ENCODE data around the gene CPA1.

Gene CPA1

GRCh38 chr7:130413201-130413600, 32.9 kb downstream of the CPA1 start:
- DNase-seq (no peak), ATAC-seq (ENCODE audit: insufficient read depth, low read depth) (no peak)
- peaks cover 36% of the 10 kb centered on the region for H3K4me1 ChIP-seq (ENCODE audit: insufficient read depth, low read length)
- H3K9ac ChIP-seq (ENCODE audit: low read depth, low read length): no peak overlapping the region
- no peak overlapping the region for H3K27ac ChIP-seq (ENCODE audit: low read length)
- no peak overlapping the region for H2AFZ ChIP-seq (ENCODE audit: low read depth, low read length)
- no peaks in the 10 kb centered on the region for H4K20me1 ChIP-seq (ENCODE audit: insufficient read depth, low read length)
- peaks cover 3% of the 10 kb centered on the region; the same call in 1 of the 2 replicates for H3K36me3 ChIP-seq (ENCODE audit: insufficient read depth, low read length)
- H3K4me2 ChIP-seq (ENCODE audit: insufficient read depth, low read length): no peak overlapping the region
- H3K79me2 ChIP-seq (ENCODE audit: insufficient read depth, low read length): no peaks in the 10 kb centered on the region
- H3K4me3 ChIP-seq (ENCODE audit: low read depth in 1 of 2, low read length in 2 of 2): no peak overlapping the region
- H3K9me3 ChIP-seq (ENCODE audit: insufficient read depth, low read length, severe bottlenecking): no peaks in the 10 kb centered on the region
- TF ChIP-seq CTCF (IDR thresholded peaks at IDR 0.05; ENCODE audit: borderline replicate concordance, extremely low read depth, low read length, poor library complexity, severe bottlenecking): no peak
- TF ChIP-seq EZH2 (IDR thresholded peaks at IDR 0.05; ENCODE audit: borderline replicate concordance, low read depth, low read length, severe bottlenecking): no peak
- no peaks in the 10 kb centered on the region for H3K27me3 ChIP-seq (ENCODE audit: insufficient read depth, low read length, poor library complexity)

GRCh38 chr7:130415006-130415405, 34.7 kb downstream of the CPA1 start:
- no peaks in the 10 kb centered on the region for H4K20me1 ChIP-seq (ENCODE audit: insufficient read depth, low read length)
- ATAC-seq (ENCODE audit: insufficient read depth, low read depth): peak; percentile 52; the same call in 2 of the 3 replicates
- H3K9me3 ChIP-seq (ENCODE audit: insufficient read depth, low read length, severe bottlenecking): no peaks in the 10 kb centered on the region

GRCh38 chr7:130417213-130417612, 36.9 kb downstream of the CPA1 start:
- no peaks in the 10 kb centered on the region for H3K27me3 ChIP-seq (ENCODE audit: insufficient read depth, low read length, poor library complexity)
- no peaks in the 10 kb centered on the region; the same call in 1 of the 2 replicates for H3K36me3 ChIP-seq (ENCODE audit: insufficient read depth, low read length)
- peak overlapping the region; percentile 35 for H2AFZ ChIP-seq (ENCODE audit: low read depth, low read length)
- H3K27ac ChIP-seq (ENCODE audit: low read length): peak overlapping the region; percentile 66
- TF ChIP-seq CTCF (IDR thresholded peaks at IDR 0.05; ENCODE audit: borderline replicate concordance, extremely low read depth, low read length, poor library complexity, severe bottlenecking): no peak
- no peak for TF ChIP-seq EZH2 (IDR thresholded peaks at IDR 0.05; ENCODE audit: borderline replicate concordance, low read depth, low read length, severe bottlenecking)
- no peaks in the 10 kb centered on the region for H3K79me2 ChIP-seq (ENCODE audit: insufficient read depth, low read length)
- H3K4me2 ChIP-seq (ENCODE audit: insufficient read depth, low read length): peak overlapping the region; percentile 45
- ATAC-seq (ENCODE audit: insufficient read depth, low read depth) (peak; percentile 87), DNase-seq (peak; percentile 57)
- no peak overlapping the region for H3K4me3 ChIP-seq (ENCODE audit: low read depth in 1 of 2, low read length in 2 of 2)
- H4K20me1 ChIP-seq (ENCODE audit: insufficient read depth, low read length): no peaks in the 10 kb centered on the region
- H3K4me1 ChIP-seq (ENCODE audit: insufficient read depth, low read length): peaks cover 51% of the 10 kb centered on the region
- H3K9me3 ChIP-seq (ENCODE audit: insufficient read depth, low read length, severe bottlenecking): no peaks in the 10 kb centered on the region
- peak overlapping the region; percentile 27 for H3K9ac ChIP-seq (ENCODE audit: low read depth, low read length)

More at GRCh38 chr7:130415006-130415405, 34.7 kb downstream of the CPA1 start:
- H3K27me3 ChIP-seq (ENCODE audit: insufficient read depth, low read length, poor library complexity): no peaks in the 10 kb centered on the region
- H3K27ac ChIP-seq (ENCODE audit: low read length): peak overlapping the region; percentile 12
- no peak for DNase-seq
- no peak overlapping the region for H3K9ac ChIP-seq (ENCODE audit: low read depth, low read length)
- no peak overlapping the region for H3K4me3 ChIP-seq (ENCODE audit: low read depth in 1 of 2, low read length in 2 of 2)
- TF ChIP-seq EZH2 (IDR thresholded peaks at IDR 0.05; ENCODE audit: borderline replicate concordance, low read depth, low read length, severe bottlenecking) (no peak), CTCF (IDR thresholded peaks at IDR 0.05; ENCODE audit: borderline replicate concordance, extremely low read depth, low read length, poor library complexity, severe bottlenecking) (no peak)
- no peak overlapping the region for H2AFZ ChIP-seq (ENCODE audit: low read depth, low read length)
- H3K4me1 ChIP-seq (ENCODE audit: insufficient read depth, low read length): peaks cover 51% of the 10 kb centered on the region
- peaks cover 3% of the 10 kb centered on the region; the same call in 1 of the 2 replicates for H3K36me3 ChIP-seq (ENCODE audit: insufficient read depth, low read length)
- no peaks in the 10 kb centered on the region for H3K79me2 ChIP-seq (ENCODE audit: insufficient read depth, low read length)
- no peak overlapping the region for H3K4me2 ChIP-seq (ENCODE audit: insufficient read depth, low read length)
